Gastrocnemius medialis (tissue), 4 donors: Measurements from ENCODE around the gene NCK2. TPM values are rescaled to one million over a fixed set of nuclear protein-coding genes. Genes with fewer than 3 reads are reported as not detected.

ENCODE experiments used
- ATAC-seq, 2 donors: fragments of 150-250 bp; one replicate each; pipeline ENCODE4 v1.9.1; 2016
- DNase-seq, 2 donors: peaks; one replicate each; pipeline ENCODE4 v3.0.0-alpha.2; 2019
- H3K27ac ChIP-seq, 4 donors: fragments of 200-600 bp; sonication (generic); 1 replicate in 1 of 4; 2 replicates in 3 of 4; pipeline ENCODE4 v1.5.1; 2016 to 2018; ENCODE audit warnings: mild to moderate bottlenecking in 2 of 4, moderate library complexity in 1 of 4
- H3K27me3 ChIP-seq, 3 donors: fragments of 200-600 bp; sonication (generic) in 2 of 3; 1 replicate in 1 of 3; 2 replicates in 2 of 3; pipeline versions ENCODE4 v1.5.1 to v1.6.0; 2016 to 2019; ENCODE audit warnings: mild to moderate bottlenecking in 1 of 3, moderate library complexity in 1 of 3
- H3K36me3 ChIP-seq, 2 donors: fragments of 200-600 bp; sonication (generic) in 1 of 2; one replicate each; pipeline ENCODE4 v1.5.1; 2017 to 2018
- H3K4me1 ChIP-seq, 2 donors: fragments of 200-600 bp; sonication (generic) in 1 of 2; one replicate each; pipeline ENCODE4 v1.5.1; 2016 to 2017; ENCODE audit warnings: mild to moderate bottlenecking in 2 of 2
- H3K4me3 ChIP-seq, 4 donors: fragments of 200-600 bp; sonication (generic) in 3 of 4; 1 replicate in 1 of 4; 2 replicates in 3 of 4; pipeline ENCODE4 v1.5.1; 2016 to 2019; ENCODE audit warnings: mild to moderate bottlenecking in 2 of 4
- H3K9me3 ChIP-seq, 3 donors: fragments of 200-600 bp; sonication (generic) in 2 of 3; 1 replicate in 1 of 3; 2 replicates in 2 of 3; pipeline ENCODE4 v1.5.1; 2016 to 2019
- CTCF ChIP-seq, 5 experiments: fragments of 450-650 bp in 3 of 5; fragments of 200-600 bp in 2 of 5; sonication (generic) in 2 of 5; IDR thresholded peaks in 4 of 5; conservative IDR thresholded peaks in 1 of 5; 1 replicate in 4 of 5; 2 replicates in 1 of 5; pipeline ENCODE4 v1.5.1; 2016 to 2019; ENCODE audit warnings: antibody characterized with exemption in 5 of 5, mild to moderate bottlenecking in 3 of 5, moderate library complexity in 3 of 5
- POLR2A ChIP-seq, 2 donors: fragments of 450-650 bp; IDR thresholded peaks; one replicate each; pipeline ENCODE4 v1.6.1; 2017; ENCODE audit warnings: antibody characterized with exemption in 2 of 2, mild to moderate bottlenecking in 2 of 2, moderate library complexity in 2 of 2
- in situ Hi-C, 4 donors: fragments of 200-750 bp; cut with MboI; loops; one replicate each; pipeline versions ENCODE4 v1.15.0 to v1.8.0; 2017; ENCODE audit warnings: low sequenced_read_pairs in 4 of 4
- intact Hi-C: fragments of 100-400 bp; cut with DNase I; formaldehyde crosslinking; loops from one replicate; pipeline ENCODE4 v1.15.1; 2023; ENCODE audit warnings: low total_unique reads
- total RNA-seq, 4 donors: library from RNA; depleted of rRNA; stranded (reverse); fragments of >200 nt; gene quantifications; one replicate each; pipeline versions ENCODE4 v1.1.0 to v1.2.3, GENCODE V29; 2016

Gene NCK2
- total RNA-seq, 4 donors from 2014 or later = 46.7 to 86.1 (median 57.9) TPM

DNA sequence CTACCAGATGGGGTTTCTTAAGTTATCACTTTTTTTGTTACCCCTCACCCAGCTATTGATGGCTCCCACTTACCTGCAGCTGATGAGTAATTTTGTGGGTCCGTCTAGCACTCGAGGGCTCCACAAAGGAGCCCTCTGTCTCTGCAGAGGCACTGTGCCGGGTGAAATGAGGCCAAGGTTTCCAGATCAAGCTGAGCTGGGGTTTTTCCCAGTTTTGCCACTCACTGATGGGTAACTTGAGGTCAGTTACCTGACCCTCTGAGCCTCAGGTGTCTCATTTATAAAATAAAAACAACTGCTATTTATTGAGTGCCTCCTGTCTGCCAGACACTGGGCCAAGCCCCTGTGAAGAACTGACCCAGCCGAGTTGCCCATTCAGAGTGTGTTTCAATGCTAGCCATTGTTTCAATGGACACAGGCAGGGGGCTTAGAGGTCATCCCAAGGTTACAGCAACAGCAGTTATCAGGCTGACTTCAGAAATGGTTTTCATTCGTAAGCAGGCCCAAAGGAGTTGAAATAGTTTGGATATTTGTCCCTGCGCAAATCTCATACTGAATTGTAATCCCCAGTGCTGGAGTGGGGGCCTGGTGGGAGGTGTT is 192.9 kb downstream of the NCK2 start:
- in situ Hi-C loops = loop anchor here in 1 of 4 donors (25.0 kb wide), 1 partner anchor 100 kb away; no protein-coding TSS in a partner anchor
- TF ChIP-seq CTCF (IDR thresholded peaks at IDR 0.05 in 4 of 5, conservative IDR thresholded peaks at IDR 0.05 in 1 of 5) (no peak), POLR2A (IDR thresholded peaks at IDR 0.05) (no peak)
- H3K36me3 ChIP-seq = no peaks in the 10 kb centered on the region
- DNase-seq = no peak
- H3K27ac ChIP-seq = no peak overlapping the region
- ATAC-seq = no peak
- no peaks in the 10 kb centered on the region for H3K27me3 ChIP-seq
- H3K4me3 ChIP-seq = no peak overlapping the region
- H3K9me3 ChIP-seq = no peaks in the 10 kb centered on the region
- peaks cover 4 to 8% of the 10 kb centered on the region in 2 donors for H3K4me1 ChIP-seq
- intact Hi-C loops = no loop called here
